Adrenal gland (tissue), 5 donors: ENCODE data around the gene DUSP11.

Experiments used
- POLR2A ChIP-seq, 2 donors: fragments of 450-650 bp; IDR thresholded peaks; one replicate each; pipeline ENCODE4 v1.6.1; 2017; ENCODE audit warnings: antibody characterized with exemption in 2 of 2, mild to moderate bottlenecking in 2 of 2, moderate library complexity in 1 of 2
- TF ChIP-seq, protein P1 (sequence below), 6 experiments: fragments of 450-650 bp in 4 of 6; fragments of 200-600 bp in 2 of 6; sonication (generic) in 1 of 6; IDR thresholded peaks; 1 replicate in 5 of 6; 2 replicates in 1 of 6; pipeline versions ENCODE4 v1.5.1 to v1.8.0; 2016 to 2021; ENCODE audit warnings: antibody characterized with exemption in 6 of 6, mild to moderate bottlenecking in 2 of 6, moderate library complexity in 1 of 6
- donor health status: DM: no; HTN: no; CAD: no.

DNA sequence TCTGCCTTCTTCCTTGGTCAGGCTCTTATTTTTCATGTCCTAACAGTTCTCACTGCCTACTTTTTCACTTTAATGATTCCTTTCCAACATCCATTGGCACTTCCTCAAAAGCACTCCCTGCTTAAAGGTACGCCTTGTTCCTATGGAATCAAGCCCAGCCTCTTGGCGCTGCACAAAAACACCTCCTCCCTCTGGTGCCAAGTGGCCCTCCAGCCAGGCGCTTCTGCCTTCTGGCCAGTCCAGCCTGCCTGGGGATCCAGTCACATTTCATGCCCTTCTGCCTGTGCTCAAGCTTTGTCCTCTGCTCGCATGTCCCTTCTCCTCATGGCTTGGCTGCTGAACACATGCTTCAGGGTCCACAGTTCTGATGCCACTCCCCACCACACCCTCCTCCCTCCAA is 49.1 kb downstream of the DUSP11 start:
- TF ChIP-seq, protein P1, sequence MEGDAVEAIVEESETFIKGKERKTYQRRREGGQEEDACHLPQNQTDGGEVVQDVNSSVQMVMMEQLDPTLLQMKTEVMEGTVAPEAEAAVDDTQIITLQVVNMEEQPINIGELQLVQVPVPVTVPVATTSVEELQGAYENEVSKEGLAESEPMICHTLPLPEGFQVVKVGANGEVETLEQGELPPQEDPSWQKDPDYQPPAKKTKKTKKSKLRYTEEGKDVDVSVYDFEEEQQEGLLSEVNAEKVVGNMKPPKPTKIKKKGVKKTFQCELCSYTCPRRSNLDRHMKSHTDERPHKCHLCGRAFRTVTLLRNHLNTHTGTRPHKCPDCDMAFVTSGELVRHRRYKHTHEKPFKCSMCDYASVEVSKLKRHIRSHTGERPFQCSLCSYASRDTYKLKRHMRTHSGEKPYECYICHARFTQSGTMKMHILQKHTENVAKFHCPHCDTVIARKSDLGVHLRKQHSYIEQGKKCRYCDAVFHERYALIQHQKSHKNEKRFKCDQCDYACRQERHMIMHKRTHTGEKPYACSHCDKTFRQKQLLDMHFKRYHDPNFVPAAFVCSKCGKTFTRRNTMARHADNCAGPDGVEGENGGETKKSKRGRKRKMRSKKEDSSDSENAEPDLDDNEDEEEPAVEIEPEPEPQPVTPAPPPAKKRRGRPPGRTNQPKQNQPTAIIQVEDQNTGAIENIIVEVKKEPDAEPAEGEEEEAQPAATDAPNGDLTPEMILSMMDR (IDR thresholded peaks at IDR 0.05): no peak
- TF ChIP-seq POLR2A (IDR thresholded peaks at IDR 0.05): no peak
